GM12878 (cell line): ENCODE results near the gene STXBP3. TPM values are rescaled to one million over a fixed set of nuclear protein-coding genes. Genes with fewer than 3 reads are reported as not detected.

Source experiments
- BCL11A ChIP-seq: IDR thresholded peaks from 2 replicates; pipeline ENCODE4 v1.6.1; 2011; ENCODE audit warnings: low read depth, low read length
- CEBPZ ChIP-seq: fragments of 150-350 bp; IDR thresholded peaks from 2 replicates; pipeline ENCODE4 v1.6.1; 2016; ENCODE audit warnings: low read depth, low read length
- NKRF ChIP-seq: fragments of 450-650 bp; conservative IDR thresholded peaks from 2 replicates; pipeline ENCODE4 v1.6.1; 2017; ENCODE audit warnings: mild to moderate bottlenecking, moderate library complexity
- POU2F2 ChIP-seq: IDR thresholded peaks from 3 replicates; pipeline ENCODE4 v1.6.1; 2011; ENCODE audit warnings: low read depth, mild to moderate bottlenecking, low read length, borderline replicate concordance
- SUPT20H ChIP-seq: IDR thresholded peaks from 2 replicates; pipeline ENCODE4 v1.6.1; 2011; ENCODE audit warnings: low read depth, mild to moderate bottlenecking, low read length, moderate library complexity, borderline replicate concordance; ENCODE audit not compliant: control insufficient read depth
- ZBED1 ChIP-seq: IDR thresholded peaks from 2 replicates; pipeline ENCODE4 v1.6.1; 2016; ENCODE audit warnings: borderline replicate concordance
- polyA plus RNA-seq, 11 experiments: library from polyadenylated mRNA; depleted of rRNA in 4 of 11; unstranded in 6 of 11; stranded (reverse) in 5 of 11; fragments of >200 nt; fragmentation: Nextera tagmentation in 4 of 11; fragmentation: Illumina TruSeq in 1 of 11; extraction: Ambion mirVana in 4 of 11; extraction: Trizol in 1 of 11; gene quantifications; 1 replicate in 1 of 11; 2 replicates in 10 of 11; pipeline versions ENCODE4 v1.2.1 to v1.2.3, GENCODE V29; 2011 to 2016; ENCODE audit warnings: inconsistent platforms in 2 of 11, missing spikeins in 2 of 11, low read depth in 1 of 11
- total RNA-seq, 4 experiments: library from RNA; depleted of rRNA in 3 of 4; stranded (reverse); fragments of >200 nt in 3 of 4; fragmentation: Illumina TruSeq in 1 of 4; extraction: Trizol in 1 of 4; gene quantifications; 2 replicates each; pipeline versions ENCODE4 v1.2.1 to v1.2.3, GENCODE V29; 2013 to 2021
- TF ChIP-seq, protein P1 (sequence below): IDR thresholded peaks from 2 replicates; pipeline ENCODE4 v1.6.1; 2011; ENCODE audit warnings: mild to moderate bottlenecking, low read depth, low read length, moderate library complexity; ENCODE audit not compliant: insufficient replicate concordance

STXBP3 gene
- total and polyA plus RNA-seq, 10 of the 15 experiments (the other 5 are each of a cell fraction or from before 2014, with no cell fraction given) = 19.6 to 35.1 (median 27.3) TPM

DNA sequence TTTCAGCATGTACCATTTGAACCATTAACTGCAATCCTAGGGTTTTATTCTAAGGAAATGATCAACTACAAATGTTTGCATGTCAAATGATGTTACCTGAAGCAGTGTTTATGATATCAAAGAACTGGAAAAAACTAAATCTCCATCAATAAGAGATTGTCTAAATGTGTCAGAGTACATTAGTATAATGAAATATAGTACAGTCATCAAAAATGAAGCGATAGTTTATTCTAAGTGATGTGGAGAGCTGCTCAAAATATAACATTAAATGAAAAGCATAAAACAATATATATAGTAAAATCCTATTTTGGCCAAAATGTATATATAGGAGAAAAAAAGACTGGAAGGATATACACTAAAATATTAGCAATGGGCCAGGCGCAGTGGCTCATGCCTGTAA lies 86.5 kb downstream of the STXBP3 start (continued):
- TF ChIP-seq ZBED1 (no peak), SUPT20H (no peak), CEBPZ (no peak), BCL11A (no peak), POU2F2 (no peak), NKRF (no peak)
- TF ChIP-seq, protein P1, sequence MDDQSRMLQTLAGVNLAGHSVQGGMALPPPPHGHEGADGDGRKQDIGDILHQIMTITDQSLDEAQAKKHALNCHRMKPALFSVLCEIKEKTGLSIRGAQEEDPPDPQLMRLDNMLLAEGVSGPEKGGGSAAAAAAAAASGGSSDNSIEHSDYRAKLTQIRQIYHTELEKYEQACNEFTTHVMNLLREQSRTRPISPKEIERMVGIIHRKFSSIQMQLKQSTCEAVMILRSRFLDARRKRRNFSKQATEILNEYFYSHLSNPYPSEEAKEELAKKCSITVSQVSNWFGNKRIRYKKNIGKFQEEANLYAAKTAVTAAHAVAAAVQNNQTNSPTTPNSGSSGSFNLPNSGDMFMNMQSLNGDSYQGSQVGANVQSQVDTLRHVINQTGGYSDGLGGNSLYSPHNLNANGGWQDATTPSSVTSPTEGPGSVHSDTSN = no peak
- TF ChIP-seq, all 136 proteins: peak for 0
